Measurements from ENCODE around the gene BCAT1.

BCAT1 gene

DNA sequence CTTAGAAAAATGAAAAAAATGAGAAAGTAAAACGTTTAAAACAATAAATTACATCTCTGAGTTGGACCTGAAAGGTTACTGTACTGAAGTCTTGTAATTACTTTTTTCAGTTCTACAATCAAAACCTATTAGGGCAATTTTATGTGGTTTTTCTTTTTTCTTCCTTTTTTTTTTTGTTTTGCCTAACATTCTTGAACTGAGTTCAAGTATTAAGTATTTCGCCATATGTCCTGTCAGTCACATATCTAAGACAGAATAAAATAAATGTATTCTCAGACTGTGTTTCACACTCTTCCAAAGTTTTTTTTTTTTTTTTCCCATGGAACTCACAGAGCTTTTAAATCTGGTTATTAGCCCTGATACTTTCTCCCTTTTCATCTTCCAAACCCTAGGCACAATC is 172.0 kb downstream of the BCAT1 start:
- H3K36me3 ChIP-seq (ENCODE audit: control insufficient read depth in 1 of 2, insufficient read depth in 2 of 2, low read length in 2 of 2), result no peaks in the 10 kb centered on the region
- no peaks in the 10 kb centered on the region for H3K4me1 ChIP-seq (ENCODE audit: control insufficient read depth in 1 of 2, insufficient read depth in 2 of 2, low read length in 2 of 2)
- no peak overlapping the region for H3K4me3 ChIP-seq (ENCODE audit: low read depth in 1 of 2, low read length in 2 of 2)
- H3K9me3 ChIP-seq (ENCODE audit: control insufficient read depth in 1 of 2, low read length in 2 of 2), result no peaks in the 10 kb centered on the region
- H3K27me3 ChIP-seq (ENCODE audit: control insufficient read depth in 1 of 2, insufficient read depth in 2 of 2, low read length in 2 of 2), result no peaks in the 10 kb centered on the region
- no peak overlapping the region for H3K27ac ChIP-seq (ENCODE audit: low read depth, low read length)
- H3K9ac ChIP-seq (ENCODE audit: low read depth in 1 of 2, low read length in 2 of 2), result no peak overlapping the region

- H3K9ac ChIP-seq (ENCODE audit: low read depth in 1 of 2, low read length in 2 of 2), result no peak overlapping the region
- no peaks in the 10 kb centered on the region for H3K9me3 ChIP-seq (ENCODE audit: control insufficient read depth in 1 of 2, low read length in 2 of 2)
- H3K4me3 ChIP-seq (ENCODE audit: low read depth in 1 of 2, low read length in 2 of 2), result no peak overlapping the region
- H3K4me1 ChIP-seq (ENCODE audit: control insufficient read depth in 1 of 2, insufficient read depth in 2 of 2, low read length in 2 of 2), result no peaks in the 10 kb centered on the region
- H3K36me3 ChIP-seq (ENCODE audit: control insufficient read depth in 1 of 2, insufficient read depth in 2 of 2, low read length in 2 of 2), result no peaks in the 10 kb centered on the region
- no peaks in the 10 kb centered on the region for H3K27me3 ChIP-seq (ENCODE audit: control insufficient read depth in 1 of 2, insufficient read depth in 2 of 2, low read length in 2 of 2)
- no peak overlapping the region for H3K27ac ChIP-seq (ENCODE audit: low read depth, low read length)
Observed at GRCh38 chr12:24775073-24775472, 173.8 kb downstream of the BCAT1 start.

DNA sequence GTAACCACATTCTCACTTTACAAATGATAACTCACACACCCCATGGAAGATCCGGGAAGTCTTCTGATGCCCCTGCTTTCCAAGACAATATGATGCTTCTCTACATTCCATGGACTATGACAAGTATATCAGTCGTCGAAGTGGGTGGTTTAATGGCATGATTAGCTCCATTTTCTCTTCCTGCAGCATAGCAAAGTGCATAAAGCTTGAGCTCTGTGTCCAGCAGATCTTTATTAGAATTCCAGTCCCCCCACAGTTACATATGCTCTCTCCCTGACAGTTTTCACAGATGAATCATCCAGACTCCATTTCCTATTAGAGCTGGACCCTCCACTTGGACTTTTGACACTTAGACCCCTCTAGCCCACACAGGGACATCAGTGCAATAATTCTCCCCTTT is 174.9 kb downstream of the BCAT1 start:
- H3K4me1 ChIP-seq (ENCODE audit: control insufficient read depth in 1 of 2, insufficient read depth in 2 of 2, low read length in 2 of 2), result no peaks in the 10 kb centered on the region
- no peaks in the 10 kb centered on the region for H3K36me3 ChIP-seq (ENCODE audit: control insufficient read depth in 1 of 2, insufficient read depth in 2 of 2, low read length in 2 of 2)
- no peaks in the 10 kb centered on the region for H3K27me3 ChIP-seq (ENCODE audit: control insufficient read depth in 1 of 2, insufficient read depth in 2 of 2, low read length in 2 of 2)
- no peak overlapping the region for H3K4me3 ChIP-seq (ENCODE audit: low read depth in 1 of 2, low read length in 2 of 2)
- H3K9me3 ChIP-seq (ENCODE audit: control insufficient read depth in 1 of 2, low read length in 2 of 2), result no peaks in the 10 kb centered on the region
- no peak overlapping the region for H3K9ac ChIP-seq (ENCODE audit: low read depth in 1 of 2, low read length in 2 of 2)
- no peak overlapping the region for H3K27ac ChIP-seq (ENCODE audit: low read depth, low read length)

DNA sequence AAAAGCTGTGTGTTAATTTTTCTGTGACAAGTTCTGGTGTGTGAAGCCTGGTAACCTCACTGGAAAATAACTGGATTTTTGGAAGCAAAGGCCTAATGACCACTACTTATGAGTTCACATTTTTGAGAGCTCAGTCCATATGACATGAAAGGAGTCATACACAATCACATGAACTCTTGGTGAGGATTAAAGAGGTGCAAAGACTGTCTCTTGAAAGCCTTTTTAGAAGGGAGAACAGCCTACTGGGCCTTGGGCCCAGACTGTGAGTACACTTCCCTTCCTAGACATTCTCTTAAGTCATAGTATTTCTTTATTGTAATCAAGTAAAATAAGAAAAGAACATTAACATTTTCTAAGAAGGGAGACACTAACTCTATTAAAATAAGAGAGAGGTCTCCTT is 176.1 kb downstream of the BCAT1 start:
- H3K36me3 ChIP-seq (ENCODE audit: control insufficient read depth in 1 of 2, insufficient read depth in 2 of 2, low read length in 2 of 2), result no peaks in the 10 kb centered on the region
- no peaks in the 10 kb centered on the region for H3K4me1 ChIP-seq (ENCODE audit: control insufficient read depth in 1 of 2, insufficient read depth in 2 of 2, low read length in 2 of 2)
- H3K9me3 ChIP-seq (ENCODE audit: control insufficient read depth in 1 of 2, low read length in 2 of 2), result peaks cover 0 to under 1% of the 10 kb centered on the region in 2 donors
- H3K9ac ChIP-seq (ENCODE audit: low read depth in 1 of 2, low read length in 2 of 2), result no peak overlapping the region
- no peak overlapping the region for H3K27ac ChIP-seq (ENCODE audit: low read depth, low read length)
- no peaks in the 10 kb centered on the region for H3K27me3 ChIP-seq (ENCODE audit: control insufficient read depth in 1 of 2, insufficient read depth in 2 of 2, low read length in 2 of 2)
- H3K4me3 ChIP-seq (ENCODE audit: low read depth in 1 of 2, low read length in 2 of 2), result no peak overlapping the region

- no peak overlapping the region for H3K27ac ChIP-seq (ENCODE audit: low read depth, low read length)
- H3K4me1 ChIP-seq (ENCODE audit: control insufficient read depth in 1 of 2, insufficient read depth in 2 of 2, low read length in 2 of 2), result no peaks in the 10 kb centered on the region
- H3K4me3 ChIP-seq (ENCODE audit: low read depth in 1 of 2, low read length in 2 of 2), result no peak overlapping the region
- peaks cover 6 to 8% of the 10 kb centered on the region in 2 donors for H3K9me3 ChIP-seq (ENCODE audit: control insufficient read depth in 1 of 2, low read length in 2 of 2)
- no peaks in the 10 kb centered on the region for H3K27me3 ChIP-seq (ENCODE audit: control insufficient read depth in 1 of 2, insufficient read depth in 2 of 2, low read length in 2 of 2)
- H3K36me3 ChIP-seq (ENCODE audit: control insufficient read depth in 1 of 2, insufficient read depth in 2 of 2, low read length in 2 of 2), result no peaks in the 10 kb centered on the region
- no peak overlapping the region for H3K9ac ChIP-seq (ENCODE audit: low read depth in 1 of 2, low read length in 2 of 2)
Observed at GRCh38 chr12:24770821-24771220, 178.1 kb downstream of the BCAT1 start.

DNA sequence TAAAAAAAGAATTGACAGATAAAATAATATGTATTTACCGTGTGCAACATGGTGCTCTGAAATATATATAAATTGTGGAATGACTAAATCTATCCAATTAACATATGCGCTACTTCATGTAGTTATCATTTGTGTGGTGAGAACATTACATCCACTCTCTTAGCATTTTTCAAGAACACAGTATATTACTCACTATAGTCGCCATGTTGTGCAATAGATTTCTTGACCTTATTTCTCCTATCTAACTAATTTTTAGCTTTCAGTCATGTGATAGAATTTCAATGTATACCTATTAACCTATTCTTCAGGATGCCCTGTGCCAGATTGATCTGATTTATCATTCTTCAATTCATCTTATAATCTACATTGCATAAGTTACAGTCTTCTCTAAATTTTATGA is 178.6 kb downstream of the BCAT1 start:
- H3K9ac ChIP-seq (ENCODE audit: low read depth in 1 of 2, low read length in 2 of 2), result no peak overlapping the region
- H3K9me3 ChIP-seq (ENCODE audit: control insufficient read depth in 1 of 2, low read length in 2 of 2), result peaks cover 6 to 8% of the 10 kb centered on the region in 2 donors
- H3K27me3 ChIP-seq (ENCODE audit: control insufficient read depth in 1 of 2, insufficient read depth in 2 of 2, low read length in 2 of 2), result no peaks in the 10 kb centered on the region
- H3K36me3 ChIP-seq (ENCODE audit: control insufficient read depth in 1 of 2, insufficient read depth in 2 of 2, low read length in 2 of 2), result no peaks in the 10 kb centered on the region
- no peak overlapping the region for H3K4me3 ChIP-seq (ENCODE audit: low read depth in 1 of 2, low read length in 2 of 2)
- H3K27ac ChIP-seq (ENCODE audit: low read depth, low read length), result no peak overlapping the region
- H3K4me1 ChIP-seq (ENCODE audit: control insufficient read depth in 1 of 2, insufficient read depth in 2 of 2, low read length in 2 of 2), result no peaks in the 10 kb centered on the region

DNA sequence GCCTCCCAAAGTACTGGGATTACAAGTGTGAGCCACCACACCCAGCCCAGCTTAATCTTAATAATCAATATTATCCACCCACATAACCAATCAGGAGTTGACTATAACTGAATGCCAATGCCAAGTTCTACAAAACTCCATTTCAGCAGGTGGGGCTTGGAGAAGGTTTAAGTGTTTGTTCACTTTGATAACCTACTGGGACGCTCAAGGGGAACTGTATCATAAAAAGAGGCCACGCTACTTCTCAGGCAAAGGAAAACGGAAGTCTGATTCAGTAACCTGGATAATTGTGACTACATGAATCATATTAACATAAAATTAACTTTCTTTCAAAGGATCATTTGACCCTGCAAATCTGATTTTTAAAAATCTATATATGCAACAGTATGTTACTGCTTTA is 179.2 kb downstream of the BCAT1 start:
- no peaks in the 10 kb centered on the region for H3K36me3 ChIP-seq (ENCODE audit: control insufficient read depth in 1 of 2, insufficient read depth in 2 of 2, low read length in 2 of 2)

GRCh38 chr12:24768415-24768814 is 180.5 kb downstream of the BCAT1 start:
- Histone ChIP-seq H3K9me3 (ENCODE audit: control insufficient read depth in 1 of 2, low read length in 2 of 2) (peaks cover 6 to 8% of the 10 kb centered on the region in 2 donors), H3K4me1 (ENCODE audit: control insufficient read depth in 1 of 2, insufficient read depth in 2 of 2, low read length in 2 of 2) (no peaks in the 10 kb centered on the region), H3K27me3 (ENCODE audit: control insufficient read depth in 1 of 2, insufficient read depth in 2 of 2, low read length in 2 of 2) (no peaks in the 10 kb centered on the region), H3K4me3 (ENCODE audit: low read depth in 1 of 2, low read length in 2 of 2) (no peak overlapping the region), H3K27ac (ENCODE audit: low read depth, low read length) (no peak overlapping the region), H3K36me3 (ENCODE audit: control insufficient read depth in 1 of 2, insufficient read depth in 2 of 2, low read length in 2 of 2) (no peaks in the 10 kb centered on the region), H3K9ac (ENCODE audit: low read depth in 1 of 2, low read length in 2 of 2) (no peak overlapping the region)

More for the DNA sequence above, 179.2 kb downstream of the BCAT1 start:
- no peak overlapping the region for H3K9ac ChIP-seq (ENCODE audit: low read depth in 1 of 2, low read length in 2 of 2)
- H3K9me3 ChIP-seq (ENCODE audit: control insufficient read depth in 1 of 2, low read length in 2 of 2), result peaks cover 6 to 8% of the 10 kb centered on the region in 2 donors
- no peaks in the 10 kb centered on the region for H3K4me1 ChIP-seq (ENCODE audit: control insufficient read depth in 1 of 2, insufficient read depth in 2 of 2, low read length in 2 of 2)
- no peak overlapping the region for H3K4me3 ChIP-seq (ENCODE audit: low read depth in 1 of 2, low read length in 2 of 2)
- no peaks in the 10 kb centered on the region for H3K27me3 ChIP-seq (ENCODE audit: control insufficient read depth in 1 of 2, insufficient read depth in 2 of 2, low read length in 2 of 2)
- no peak overlapping the region for H3K27ac ChIP-seq (ENCODE audit: low read depth, low read length)

- no peak overlapping the region for H3K9ac ChIP-seq (ENCODE audit: low read depth in 1 of 2, low read length in 2 of 2)
- no peaks in the 10 kb centered on the region for H3K36me3 ChIP-seq (ENCODE audit: control insufficient read depth in 1 of 2, insufficient read depth in 2 of 2, low read length in 2 of 2)
- H3K27ac ChIP-seq (ENCODE audit: low read depth, low read length), result no peak overlapping the region
- no peak overlapping the region for H3K4me3 ChIP-seq (ENCODE audit: low read depth in 1 of 2, low read length in 2 of 2)
- H3K27me3 ChIP-seq (ENCODE audit: control insufficient read depth in 1 of 2, insufficient read depth in 2 of 2, low read length in 2 of 2), result no peaks in the 10 kb centered on the region
- H3K4me1 ChIP-seq (ENCODE audit: control insufficient read depth in 1 of 2, insufficient read depth in 2 of 2, low read length in 2 of 2), result no peaks in the 10 kb centered on the region
- peaks cover 6 to 8% of the 10 kb centered on the region in 2 donors for H3K9me3 ChIP-seq (ENCODE audit: control insufficient read depth in 1 of 2, low read length in 2 of 2)
Observed at GRCh38 chr12:24767016-24767415, 181.9 kb downstream of the BCAT1 start.

DNA sequence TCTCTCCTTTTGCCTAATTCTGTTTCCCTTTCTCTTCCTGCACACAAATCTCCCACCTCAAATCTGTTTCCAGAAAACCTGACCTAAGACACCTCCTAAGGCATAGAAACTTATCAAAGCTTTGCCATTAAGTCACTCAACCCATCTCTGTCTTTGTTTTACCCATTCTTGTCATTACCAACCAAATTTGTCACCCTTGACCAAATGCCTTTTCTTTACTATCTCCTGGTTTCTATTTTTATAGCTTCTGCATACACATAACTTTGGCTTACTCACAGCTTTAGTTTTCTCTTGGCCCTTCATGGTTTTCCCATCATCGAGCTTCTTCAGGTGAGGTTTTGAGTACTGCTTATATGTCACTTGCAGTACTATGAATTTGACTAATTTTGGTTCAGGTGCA is 184.2 kb downstream of the BCAT1 start:
- H3K9ac ChIP-seq (ENCODE audit: low read depth in 1 of 2, low read length in 2 of 2), result no peak overlapping the region
- no peak overlapping the region for H3K4me3 ChIP-seq (ENCODE audit: low read depth in 1 of 2, low read length in 2 of 2)
- H3K4me1 ChIP-seq (ENCODE audit: control insufficient read depth in 1 of 2, insufficient read depth in 2 of 2, low read length in 2 of 2), result no peaks in the 10 kb centered on the region
- no peak overlapping the region for H3K27ac ChIP-seq (ENCODE audit: low read depth, low read length)
- H3K9me3 ChIP-seq (ENCODE audit: control insufficient read depth in 1 of 2, low read length in 2 of 2), result peaks cover 6 to 8% of the 10 kb centered on the region in 2 donors
- no peaks in the 10 kb centered on the region for H3K36me3 ChIP-seq (ENCODE audit: control insufficient read depth in 1 of 2, insufficient read depth in 2 of 2, low read length in 2 of 2)
- no peaks in the 10 kb centered on the region for H3K27me3 ChIP-seq (ENCODE audit: control insufficient read depth in 1 of 2, insufficient read depth in 2 of 2, low read length in 2 of 2)

All from duodenal mucosa (tissue), 2 donors.